HUDEP-2 (cell line): ENCODE results near the gene TMEM52.
"Not testable (repeated sequence)": the region's sequence is repeated elsewhere in the genome, so short reads cannot be mapped to it uniquely, and the experiment has no call there.

Source experiments
- DNase-seq, 76 experiments: peaks; one replicate each; lab custom pipeline; 2025; ENCODE audit not compliant: unreplicated experiment in 76 of 76; lab: John Stamatoyannopoulos, UW

The TMEM52 gene

DNA sequence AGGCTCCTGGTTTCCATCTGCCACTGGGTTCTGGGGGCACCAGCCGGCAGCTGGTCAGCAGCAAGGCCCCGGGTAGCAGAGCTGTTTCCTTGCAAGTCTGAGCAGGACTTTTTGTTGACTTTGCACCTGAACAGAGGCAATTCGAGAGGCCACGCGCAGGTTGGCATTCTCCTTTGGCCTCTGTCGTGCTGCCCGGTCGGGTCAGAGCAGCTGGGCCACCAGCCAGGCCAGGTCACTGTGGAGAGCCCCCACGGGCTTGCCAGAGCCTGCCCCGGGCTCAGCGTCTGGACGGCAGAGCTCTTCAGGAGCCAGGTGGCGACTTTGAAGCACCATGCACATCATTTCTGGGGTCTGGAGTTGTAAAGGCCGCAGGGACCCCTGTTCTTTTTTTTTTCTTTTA lies 28.4 kb upstream of the TMEM52 start:
- DNase-seq, result no peak

GRCh38 chr1:1946540-1946939 lies 27.5 kb upstream of the TMEM52 start:
- no peak for DNase-seq

- DNase-seq, result no peak
Measured at GRCh38 chr1:1945782-1946393, 26.8 kb upstream of the TMEM52 start.

DNA sequence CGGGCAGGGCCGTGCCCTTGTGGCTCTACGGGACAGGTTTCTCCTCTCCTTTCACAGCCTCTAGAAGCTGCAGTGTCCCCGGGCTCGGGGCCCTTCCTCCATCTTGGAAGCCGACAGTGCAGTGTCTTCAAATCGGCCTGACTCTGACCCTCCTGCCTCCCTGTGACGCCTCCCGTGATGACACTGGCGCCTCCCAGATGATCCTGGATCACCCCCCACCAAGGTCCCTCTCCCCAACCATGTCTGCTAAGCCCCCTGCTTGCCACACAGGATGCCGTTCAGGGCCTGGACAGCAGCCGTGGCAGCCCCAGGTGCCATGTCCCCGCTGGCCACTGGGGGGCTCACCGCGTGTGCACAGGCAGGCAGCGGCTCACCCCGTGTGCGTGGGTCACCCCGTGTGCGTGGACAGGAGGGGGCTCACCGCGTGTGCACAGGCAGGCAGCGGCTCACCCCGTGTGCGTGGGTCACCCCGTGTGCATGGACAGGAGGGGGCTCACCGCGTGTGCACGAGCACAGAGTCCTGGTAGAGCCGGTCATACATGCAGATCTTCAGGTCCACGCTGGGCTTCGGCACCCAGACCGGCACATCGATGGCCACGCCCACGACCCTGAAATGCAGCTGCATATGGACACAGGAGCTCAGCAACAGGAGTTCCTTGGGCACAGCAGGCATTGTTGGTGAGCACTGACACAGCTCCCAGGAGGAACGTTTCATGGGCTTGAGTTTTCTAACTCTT lies 24.9 kb upstream of the TMEM52 start:
- DNase-seq, result peak in 22 of 76 experiments; percentile 2 to 36 (median 11)

- no peak for DNase-seq
Measured at GRCh38 chr1:1942753-1943656, 23.9 kb upstream of the TMEM52 start.

DNA sequence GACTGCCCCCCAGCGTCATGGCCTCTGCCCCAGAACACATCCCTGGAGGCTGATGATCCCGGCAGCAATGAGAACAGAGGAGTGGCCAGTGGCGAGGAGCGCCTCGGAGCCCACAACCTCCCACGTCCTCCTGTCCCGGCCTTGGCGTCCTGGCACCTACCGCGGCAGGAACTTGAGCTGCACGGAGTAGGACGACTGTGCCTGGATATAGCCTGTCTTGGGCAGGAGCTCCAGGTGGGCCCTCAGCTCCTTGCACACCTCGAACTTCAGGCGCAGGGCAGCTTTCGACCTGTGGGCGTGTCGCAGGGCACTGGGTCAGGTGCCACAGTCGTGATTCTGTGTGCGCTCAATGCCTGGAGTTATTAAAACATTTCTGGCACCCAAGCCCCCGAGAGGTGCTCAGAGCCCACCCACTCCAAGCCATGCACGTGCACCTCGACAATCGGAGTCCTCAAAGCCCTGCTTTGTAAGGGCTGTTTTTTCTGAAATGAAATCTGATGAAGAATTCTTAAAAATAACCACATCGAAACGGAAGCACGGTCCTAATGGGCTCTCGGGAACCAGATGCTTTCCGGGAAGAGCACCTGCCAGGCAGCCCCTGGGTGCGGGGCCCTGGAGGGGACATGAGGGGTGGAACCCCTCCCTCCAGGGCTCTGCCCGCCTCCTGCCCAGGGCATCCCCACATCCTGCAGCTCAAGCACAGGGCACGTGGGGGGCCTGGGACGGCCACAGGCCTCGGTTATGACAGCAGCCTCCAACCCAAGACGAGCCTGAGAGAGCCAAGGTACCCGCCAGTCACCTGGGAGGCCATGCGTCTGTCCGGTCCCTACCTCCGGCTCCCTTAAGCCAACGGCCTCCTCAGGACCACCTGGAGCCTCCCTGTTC lies 23.0 kb upstream of the TMEM52 start:
- no peak for DNase-seq

DNA sequence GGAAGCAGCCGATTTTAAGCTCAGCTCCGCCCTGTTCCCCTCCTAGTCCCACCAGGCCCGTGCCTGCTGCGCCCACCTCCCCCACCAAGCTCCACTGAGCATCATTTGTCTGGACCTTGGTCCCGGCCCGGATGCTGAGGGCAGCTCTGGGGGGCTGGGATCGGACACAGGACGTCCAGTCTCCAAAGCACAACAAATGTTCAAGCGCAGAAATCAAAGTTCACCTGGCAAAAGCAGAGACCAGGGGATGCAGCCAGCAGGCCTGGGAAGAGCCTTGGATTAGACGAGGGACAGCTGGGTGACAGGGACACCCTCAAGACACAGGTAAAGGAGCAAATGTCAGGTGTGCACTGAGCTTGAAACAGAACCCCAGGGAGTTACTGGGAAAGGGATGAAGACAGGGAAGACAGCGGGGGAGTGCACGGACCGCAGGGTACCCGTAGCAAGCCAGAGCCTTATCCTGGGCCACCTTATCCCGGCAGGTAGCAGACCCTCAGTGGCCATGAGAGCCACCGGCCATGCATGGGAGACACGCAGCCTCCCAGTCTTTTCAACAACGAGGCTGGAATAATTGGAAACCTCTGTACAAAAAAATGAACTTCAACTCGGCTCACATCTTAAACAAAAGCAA lies 22.2 kb upstream of the TMEM52 start:
- no peak for DNase-seq

GRCh38 chr1:1940123-1940425 lies 21.0 kb upstream of the TMEM52 start:
- DNase-seq, result no peak

DNA sequence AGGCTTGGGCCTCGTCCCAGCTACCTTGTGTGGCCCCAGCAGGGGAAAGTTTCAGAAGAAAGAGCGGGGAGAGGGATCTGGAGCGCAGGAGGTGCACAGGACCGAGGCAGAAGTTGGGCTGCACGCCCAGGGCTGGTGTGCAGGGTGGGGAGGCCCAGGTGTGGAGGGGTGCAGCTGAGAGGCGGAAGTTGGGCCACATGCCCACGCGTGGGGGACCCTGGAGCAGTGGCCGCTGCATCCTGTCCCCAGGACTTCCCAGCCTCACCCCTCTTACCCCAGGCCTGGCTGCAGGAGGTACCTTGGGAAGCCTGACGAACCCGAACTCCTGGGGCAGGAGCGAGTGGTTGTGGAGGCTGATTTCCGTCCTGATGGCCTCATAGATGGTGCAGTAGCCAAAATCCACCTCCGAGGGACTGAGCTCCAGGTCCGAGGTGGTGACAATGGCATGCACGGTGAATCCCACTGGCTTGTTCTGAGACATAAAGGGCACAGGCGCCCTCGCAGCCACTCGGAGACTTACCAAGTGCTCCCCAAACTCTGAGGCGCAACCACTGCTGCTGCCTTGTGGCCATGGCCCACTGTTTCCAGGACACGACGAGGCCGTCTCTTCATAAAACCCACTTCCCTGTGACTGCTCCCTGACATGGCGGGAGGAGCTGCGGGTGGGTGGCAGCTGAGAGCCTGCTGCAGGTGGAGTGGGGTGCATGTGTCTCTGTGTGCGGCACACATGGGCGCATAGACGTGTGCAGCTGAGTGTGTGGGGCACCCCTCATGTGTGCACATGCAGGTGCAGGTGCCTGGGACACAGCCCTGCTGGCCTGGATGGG lies 20.4 kb upstream of the TMEM52 start:
- DNase-seq, result no peak

- no peak for DNase-seq
Measured at GRCh38 chr1:1938613-1939295, 19.7 kb upstream of the TMEM52 start.

DNA sequence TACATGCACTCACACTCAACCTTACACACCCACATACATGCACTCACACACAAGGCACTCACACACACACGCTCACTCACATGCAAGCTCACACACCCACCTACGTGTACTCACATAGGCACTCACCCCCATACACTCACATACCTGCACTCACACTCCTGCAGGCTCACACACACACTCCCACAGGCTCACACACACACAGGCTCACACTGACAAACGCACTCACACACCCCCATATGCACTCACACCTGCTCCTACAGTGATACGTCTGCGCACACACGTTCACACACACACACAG lies 19.1 kb upstream of the TMEM52 start:
- DNase-seq, result no peak

DNA sequence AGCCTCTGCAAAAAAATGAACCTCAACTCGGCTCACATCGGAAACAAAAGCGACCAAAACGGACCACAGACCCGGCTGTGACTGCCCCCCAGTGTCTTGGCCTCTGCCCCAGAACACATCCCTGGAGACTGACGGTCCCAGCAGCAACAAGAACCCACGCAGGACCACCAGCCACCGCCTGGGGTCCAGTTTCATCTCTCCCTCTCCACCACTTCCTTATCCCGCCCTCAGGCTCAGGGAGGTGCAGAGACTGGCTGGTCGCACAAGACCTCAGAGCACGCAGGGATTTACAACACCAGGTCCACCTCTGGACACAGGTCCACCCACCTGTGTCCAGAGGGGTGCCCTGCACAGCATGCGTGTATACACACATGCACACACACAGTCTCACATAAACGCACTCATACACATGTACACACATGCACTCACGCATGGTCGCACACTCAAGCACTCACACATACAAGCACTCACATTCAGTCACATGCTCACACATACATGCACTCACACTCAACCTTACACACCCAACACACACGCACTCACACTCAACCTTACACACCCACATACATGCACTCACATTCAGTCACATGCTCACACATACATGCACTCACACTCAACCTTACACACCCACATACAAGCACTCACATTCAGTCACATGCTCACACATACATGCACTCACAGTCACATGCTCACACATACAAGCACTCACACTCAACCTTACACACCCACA lies 18.6 kb upstream of the TMEM52 start:
- DNase-seq, result no peak

DNA sequence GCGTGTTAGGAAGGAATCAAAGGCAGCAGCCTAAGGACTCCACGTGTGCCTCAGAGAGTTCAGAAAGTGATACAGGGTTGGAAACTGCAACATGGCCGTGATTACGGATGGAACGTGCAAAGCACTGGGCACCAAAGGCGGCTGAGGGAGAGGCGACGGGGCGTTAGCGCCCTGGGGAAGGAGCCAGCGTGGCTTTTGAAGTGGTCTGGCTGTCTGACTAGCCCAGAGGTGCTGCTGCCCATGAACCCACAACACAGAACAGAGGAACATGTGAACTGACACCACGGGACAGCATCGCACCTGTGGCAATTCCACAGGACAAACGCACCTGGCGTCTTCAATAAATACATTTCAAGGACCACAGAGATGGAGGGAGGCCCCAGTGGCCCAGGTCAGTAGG lies 18.0 kb upstream of the TMEM52 start:
- DNase-seq, result no peak

GRCh38 chr1:1934848-1935247 lies 15.8 kb upstream of the TMEM52 start:
- not testable (repeated sequence) for DNase-seq

DNA sequence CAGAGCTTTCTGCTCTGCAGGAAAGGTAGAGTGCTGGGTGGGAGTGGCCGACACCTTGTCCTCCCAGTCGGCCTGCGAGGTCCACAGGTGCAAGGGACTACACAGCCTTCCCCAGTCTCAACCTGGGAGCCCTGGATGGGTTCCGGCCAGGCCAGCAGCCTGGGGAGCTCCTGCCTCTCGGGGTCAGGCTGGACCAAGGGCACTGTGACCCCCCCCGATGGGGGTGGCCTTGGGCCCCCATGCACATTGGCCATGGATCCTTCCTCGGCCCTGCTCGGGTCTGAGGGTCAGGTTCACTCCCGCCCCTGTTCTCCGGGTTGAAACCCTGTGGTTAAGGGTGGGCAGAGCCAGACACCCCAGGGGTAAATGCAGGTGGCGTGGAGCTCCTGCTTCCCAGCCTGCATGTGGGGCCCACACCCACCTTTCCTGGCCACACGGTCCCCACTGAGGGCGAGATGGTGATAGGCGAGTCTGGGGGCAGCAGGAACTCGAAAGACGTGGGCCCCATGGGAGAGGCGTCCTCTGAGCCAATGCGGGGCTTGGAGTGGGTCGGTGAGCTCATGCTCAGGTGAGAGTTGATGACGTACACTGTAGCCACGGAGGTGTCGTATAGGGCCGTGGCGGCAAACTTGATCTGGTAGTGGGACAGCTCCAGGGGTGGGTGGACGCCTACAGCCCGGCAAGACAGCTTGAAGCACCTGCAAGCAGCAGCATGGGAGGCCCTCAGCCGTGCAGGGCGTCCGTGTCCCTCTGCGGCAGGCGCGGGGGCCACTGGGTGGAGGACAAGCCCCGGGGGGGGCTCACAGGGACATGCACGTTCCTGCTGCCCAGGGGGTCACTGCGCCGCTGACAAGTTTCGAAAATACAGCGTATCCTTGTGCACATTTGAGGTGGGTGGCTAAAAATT lies 10.8 kb upstream of the TMEM52 start:
- DNase-seq, result no peak

DNA sequence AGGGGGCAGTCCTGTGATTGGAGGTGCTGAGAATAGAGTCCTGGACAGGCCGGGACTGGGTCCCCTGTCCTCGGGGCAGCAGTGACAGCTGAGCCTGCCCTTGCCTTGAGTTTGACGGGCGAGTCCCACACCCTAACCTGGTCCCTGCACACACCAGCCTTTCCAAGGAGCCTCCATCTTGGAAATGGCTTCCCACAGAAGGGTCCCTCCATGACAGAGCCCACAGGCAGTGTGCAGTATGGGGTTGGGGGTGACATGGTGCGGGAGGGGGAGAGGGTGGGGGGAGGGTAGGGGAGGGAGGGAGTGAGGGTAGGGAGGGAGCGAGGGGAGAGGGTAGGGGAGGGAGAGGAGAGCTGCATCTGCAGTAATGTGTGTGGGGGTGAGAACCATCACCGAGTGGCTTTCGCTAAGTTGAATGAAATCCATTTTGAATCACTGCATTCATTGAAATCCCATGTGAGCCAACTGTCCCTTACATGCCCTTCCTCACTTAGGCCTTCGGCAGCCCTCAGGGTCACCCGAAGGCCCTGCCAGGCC lies 10.1 kb upstream of the TMEM52 start:
- no peak for DNase-seq
